GM23338 (cell line): ENCODE data around the gene AP5S1. TPM values are rescaled to one million over a fixed set of nuclear protein-coding genes. Genes with fewer than 3 reads are reported as not detected.

Experiments used
- ATAC-seq: fragments of 200-7000 bp; cut with Tn5 transposase; 3 replicates; pipeline ENCODE4 v1.9.1; 2020
- DNase-seq: peaks from one replicate; pipeline ENCODE4 v3.0.0-alpha.2; 2015; ENCODE audit warnings: low spot score
- H2AFZ ChIP-seq: fragments of 200-600 bp; sonication (generic); 2 replicates; pipeline ENCODE4 v1.8.0; 2016; ENCODE audit warnings: antibody characterized with exemption, mild to moderate bottlenecking, moderate library complexity
- H3F3A ChIP-seq: fragments of 200-600 bp; sonication (generic); replicated peaks from 2 replicates; pipeline ENCODE4 v1.8.0; 2017; ENCODE audit warnings: antibody characterized with exemption, mixed run types, low read depth
- H3K27ac ChIP-seq: fragments of 200-600 bp; sonication (generic); 2 replicates; pipeline ENCODE4 v1.6.1; 2016; ENCODE audit warnings: low read depth
- H3K27me3 ChIP-seq: fragments of 200-600 bp; sonication (generic); 2 replicates; pipeline ENCODE4 v1.8.0; 2016; ENCODE audit warnings: mild to moderate bottlenecking, mixed run types, moderate library complexity; ENCODE audit not compliant: insufficient read depth
- H3K36me3 ChIP-seq: fragments of 200-600 bp; sonication (generic); 2 replicates; pipeline ENCODE4 v1.8.0; 2016; ENCODE audit warnings: mild to moderate bottlenecking; ENCODE audit not compliant: insufficient read depth
- H3K4me1 ChIP-seq: fragments of 200-600 bp; sonication (generic); 2 replicates; pipeline ENCODE4 v1.8.0; 2016; ENCODE audit warnings: mild to moderate bottlenecking, moderate library complexity; ENCODE audit not compliant: insufficient read depth
- H3K4me2 ChIP-seq: fragments of 200-600 bp; sonication (generic); 2 replicates; pipeline ENCODE4 v1.7.1; 2017; ENCODE audit warnings: mixed run types
- H3K4me3 ChIP-seq: fragments of 200-600 bp; sonication (generic); 2 replicates; pipeline ENCODE4 v1.6.1; 2016; ENCODE audit warnings: mixed run types
- H3K79me2 ChIP-seq: fragments of 200-600 bp; sonication (generic); replicated peaks from 2 replicates; pipeline ENCODE4 v1.8.0; 2017; ENCODE audit warnings: mild to moderate bottlenecking; ENCODE audit not compliant: insufficient read depth
- H3K9me2 ChIP-seq: fragments of 200-600 bp; sonication (generic); 2 replicates; pipeline ENCODE4 v1.8.0; 2017; ENCODE audit not compliant: insufficient read depth
- H4K20me1 ChIP-seq: fragments of 200-600 bp; sonication (generic); replicated peaks from 2 replicates; pipeline ENCODE4 v1.8.0; 2017; ENCODE audit warnings: mild to moderate bottlenecking; ENCODE audit not compliant: insufficient read depth
- H3K27ac Mint-ChIP-seq: 2 replicates; pipeline ENCODE4 v1.8.0; 2020; ENCODE audit warnings: inconsistent platforms, mild to moderate bottlenecking, moderate library complexity, mixed read lengths
- H3K27me3 Mint-ChIP-seq: 3 replicates; pipeline ENCODE4 v1.8.0; 2022; ENCODE audit warnings: low read depth, mild to moderate bottlenecking, moderate library complexity, mixed read lengths, inconsistent platforms; ENCODE audit not compliant: insufficient read depth, poor library complexity
- H3K36me3 Mint-ChIP-seq: 3 replicates; pipeline ENCODE4 v1.8.0; 2021; ENCODE audit warnings: low read depth, mild to moderate bottlenecking, inconsistent platforms, moderate library complexity, mixed read lengths
- H3K4me1 Mint-ChIP-seq: 3 replicates; pipeline ENCODE4 v1.8.0; 2020; ENCODE audit warnings: mild to moderate bottlenecking, inconsistent platforms, mixed read lengths
- H3K4me3 Mint-ChIP-seq: 3 replicates; pipeline ENCODE4 v1.8.0; 2021; ENCODE audit warnings: moderate library complexity, mild to moderate bottlenecking, inconsistent platforms, mixed read lengths
- H3K9me3 Mint-ChIP-seq: 3 replicates; pipeline ENCODE4 v1.8.0; 2020; ENCODE audit warnings: moderate library complexity, mild to moderate bottlenecking, inconsistent platforms, mixed read lengths
- EZH2 ChIP-seq: fragments of 200-600 bp; sonication (generic); IDR thresholded peaks from one replicate; pipeline ENCODE4 v1.8.0; 2017; ENCODE audit warnings: antibody characterized with exemption, mild to moderate bottlenecking, low read depth; ENCODE audit not compliant: unreplicated experiment
- EZH2phosphoT487 ChIP-seq: fragments of 200-600 bp; sonication (generic); IDR thresholded peaks from one replicate; pipeline ENCODE4 v1.8.1; 2018; ENCODE audit warnings: antibody characterized with exemption; ENCODE audit not compliant: unreplicated experiment
- NANOG ChIP-seq: IDR thresholded peaks from 2 replicates; pipeline ENCODE4 v1.6.1; 2016; ENCODE audit warnings: antibody characterized with exemption, borderline replicate concordance
- ZNF114 ChIP-seq: fragments of 250-450 bp; sonication (Bioruptor Pico); IDR thresholded peaks from 2 replicates; pipeline ENCODE4 v1.5.0; 2020; ENCODE audit warnings: mild to moderate bottlenecking, moderate library complexity
- polyA plus RNA-seq: library from polyadenylated mRNA; unstranded; fragments of >200 nt; fragmentation: Nextera tagmentation; extraction: Ambion mirVana; gene quantifications from 2 replicates; pipeline ENCODE4 v1.2.1, GENCODE V29; 2016
- total RNA-seq: library from RNA; depleted of rRNA; stranded (reverse); fragments of >200 nt; shearing (Covaris generic); gene quantifications from 2 replicates; pipeline ENCODE4 v1.2.3, GENCODE V29; 2014
- TF ChIP-seq, protein P1 (sequence below): fragments of 250-450 bp; sonication (Bioruptor Pico); IDR thresholded peaks from 2 replicates; pipeline ENCODE4 v1.5.0; 2020; ENCODE audit warnings: mild to moderate bottlenecking, moderate library complexity

AP5S1 gene
- total and polyA plus RNA-seq, 2 experiments from 2014 or later = 1.8 to 2.8 TPM

DNA sequence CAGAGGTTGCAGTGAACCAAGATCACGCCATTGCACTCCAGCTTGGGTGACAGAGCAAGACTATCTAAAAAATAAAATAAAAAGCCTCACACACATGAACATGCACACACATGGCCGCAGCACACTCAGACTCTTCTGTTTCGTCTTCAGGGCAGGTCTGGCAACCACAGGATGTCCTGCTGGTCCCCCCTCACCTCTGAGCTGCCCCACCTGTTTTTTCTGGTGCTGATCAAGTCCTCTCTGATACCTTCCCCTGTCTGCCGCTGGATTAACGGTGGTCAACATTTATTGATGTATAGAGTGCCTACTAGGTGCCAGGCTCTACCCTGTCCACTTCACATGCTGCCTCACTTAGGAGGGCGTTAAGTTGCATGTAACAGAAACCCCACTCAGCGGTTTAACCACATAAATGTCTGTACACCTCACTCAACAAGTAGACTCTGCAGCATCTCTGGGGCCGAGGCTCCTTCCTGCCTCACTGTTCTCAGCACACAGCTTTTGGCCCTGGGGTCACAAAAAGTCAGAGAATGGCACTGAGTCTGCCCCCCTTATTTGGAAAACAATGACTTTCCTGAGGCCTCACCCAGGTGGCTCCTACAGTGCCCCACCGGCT, 4.5 kb upstream of the AP5S1 start (continued):
- TF ChIP-seq, protein P1, sequence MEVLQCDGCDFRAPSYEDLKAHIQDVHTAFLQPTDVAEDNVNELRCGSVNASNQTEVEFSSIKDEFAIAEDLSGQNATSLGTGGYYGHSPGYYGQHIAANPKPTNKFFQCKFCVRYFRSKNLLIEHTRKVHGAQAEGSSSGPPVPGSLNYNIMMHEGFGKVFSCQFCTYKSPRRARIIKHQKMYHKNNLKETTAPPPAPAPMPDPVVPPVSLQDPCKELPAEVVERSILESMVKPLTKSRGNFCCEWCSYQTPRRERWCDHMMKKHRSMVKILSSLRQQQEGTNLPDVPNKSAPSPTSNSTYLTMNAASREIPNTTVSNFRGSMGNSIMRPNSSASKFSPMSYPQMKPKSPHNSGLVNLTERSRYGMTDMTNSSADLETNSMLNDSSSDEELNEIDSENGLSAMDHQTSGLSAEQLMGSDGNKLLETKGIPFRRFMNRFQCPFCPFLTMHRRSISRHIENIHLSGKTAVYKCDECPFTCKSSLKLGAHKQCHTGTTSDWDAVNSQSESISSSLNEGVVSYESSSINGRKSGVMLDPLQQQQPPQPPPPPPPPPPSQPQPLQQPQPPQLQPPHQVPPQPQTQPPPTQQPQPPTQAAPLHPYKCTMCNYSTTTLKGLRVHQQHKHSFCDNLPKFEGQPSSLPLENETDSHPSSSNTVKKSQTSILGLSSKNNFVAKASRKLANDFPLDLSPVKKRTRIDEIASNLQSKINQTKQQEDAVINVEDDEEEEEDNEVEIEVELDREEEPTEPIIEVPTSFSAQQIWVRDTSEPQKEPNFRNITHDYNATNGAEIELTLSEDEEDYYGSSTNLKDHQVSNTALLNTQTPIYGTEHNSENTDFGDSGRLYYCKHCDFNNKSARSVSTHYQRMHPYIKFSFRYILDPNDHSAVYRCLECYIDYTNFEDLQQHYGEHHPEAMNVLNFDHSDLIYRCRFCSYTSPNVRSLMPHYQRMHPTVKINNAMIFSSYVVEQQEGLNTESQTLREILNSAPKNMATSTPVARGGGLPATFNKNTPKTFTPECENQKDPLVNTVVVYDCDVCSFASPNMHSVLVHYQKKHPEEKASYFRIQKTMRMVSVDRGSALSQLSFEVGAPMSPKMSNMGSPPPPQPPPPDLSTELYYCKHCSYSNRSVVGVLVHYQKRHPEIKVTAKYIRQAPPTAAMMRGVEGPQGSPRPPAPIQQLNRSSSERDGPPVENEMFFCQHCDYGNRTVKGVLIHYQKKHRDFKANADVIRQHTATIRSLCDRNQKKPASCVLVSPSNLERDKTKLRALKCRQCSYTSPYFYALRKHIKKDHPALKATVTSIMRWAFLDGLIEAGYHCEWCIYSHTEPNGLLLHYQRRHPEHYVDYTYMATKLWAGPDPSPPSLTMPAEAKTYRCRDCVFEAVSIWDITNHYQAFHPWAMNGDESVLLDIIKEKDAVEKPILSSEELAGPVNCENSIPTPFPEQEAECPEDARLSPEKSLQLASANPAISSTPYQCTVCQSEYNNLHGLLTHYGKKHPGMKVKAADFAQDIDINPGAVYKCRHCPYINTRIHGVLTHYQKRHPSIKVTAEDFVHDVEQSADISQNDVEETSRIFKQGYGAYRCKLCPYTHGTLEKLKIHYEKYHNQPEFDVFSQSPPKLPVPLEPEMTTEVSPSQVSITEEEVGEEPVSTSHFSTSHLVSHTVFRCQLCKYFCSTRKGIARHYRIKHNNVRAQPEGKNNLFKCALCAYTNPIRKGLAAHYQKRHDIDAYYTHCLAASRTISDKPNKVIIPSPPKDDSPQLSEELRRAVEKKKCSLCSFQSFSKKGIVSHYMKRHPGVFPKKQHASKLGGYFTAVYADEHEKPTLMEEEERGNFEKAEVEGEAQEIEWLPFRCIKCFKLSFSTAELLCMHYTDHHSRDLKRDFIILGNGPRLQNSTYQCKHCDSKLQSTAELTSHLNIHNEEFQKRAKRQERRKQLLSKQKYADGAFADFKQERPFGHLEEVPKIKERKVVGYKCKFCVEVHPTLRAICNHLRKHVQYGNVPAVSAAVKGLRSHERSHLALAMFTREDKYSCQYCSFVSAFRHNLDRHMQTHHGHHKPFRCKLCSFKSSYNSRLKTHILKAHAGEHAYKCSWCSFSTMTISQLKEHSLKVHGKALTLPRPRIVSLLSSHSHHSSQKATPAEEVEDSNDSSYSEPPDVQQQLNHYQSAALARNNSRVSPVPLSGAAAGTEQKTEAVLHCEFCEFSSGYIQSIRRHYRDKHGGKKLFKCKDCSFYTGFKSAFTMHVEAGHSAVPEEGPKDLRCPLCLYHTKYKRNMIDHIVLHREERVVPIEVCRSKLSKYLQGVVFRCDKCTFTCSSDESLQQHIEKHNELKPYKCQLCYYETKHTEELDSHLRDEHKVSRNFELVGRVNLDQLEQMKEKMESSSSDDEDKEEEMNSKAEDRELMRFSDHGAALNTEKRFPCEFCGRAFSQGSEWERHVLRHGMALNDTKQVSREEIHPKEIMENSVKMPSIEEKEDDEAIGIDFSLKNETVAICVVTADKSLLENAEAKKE (CRISPR knock-in tag) = no peak
- TF ChIP-seq EZH2 (no peak), NANOG (no peak), EZH2phosphoT487 (no peak), ZNF114 (CRISPR knock-in tag) (no peak)

- Histone ChIP-seq H3F3A (peaks cover 4% of the 10 kb centered on the region; the same call in 1 of the 2 replicates), H2AFZ (0 out of 2 replicates have a peak overlapping the region, but pooled peaks have one; percentile 61), H3K9me2 (no peaks in the 10 kb centered on the region), H3K27ac (no peak overlapping the region), H3K27me3 (no peaks in the 10 kb centered on the region), H3K4me2 (no peak overlapping the region), H3K4me1 (peaks cover 16% of the 10 kb centered on the region; the same call in 1 of the 2 replicates), H3K79me2 (no peaks in the 10 kb centered on the region), H4K20me1 (no peaks in the 10 kb centered on the region), H3K4me3 (no peak overlapping the region), H3K36me3 (no peaks in the 10 kb centered on the region)
- H3K9me3 Mint-ChIP-seq = no peaks in the 10 kb centered on the region
- DNase-seq = peak; percentile 89
- H3K27ac Mint-ChIP-seq = no peak overlapping the region
- H3K36me3 Mint-ChIP-seq = no peaks in the 10 kb centered on the region; the same call in 1 of the 3 replicates
- peaks cover 6% of the 10 kb centered on the region for H3K27me3 Mint-ChIP-seq
- H3K4me1 Mint-ChIP-seq = peaks cover 23% of the 10 kb centered on the region
- no peak overlapping the region for H3K4me3 Mint-ChIP-seq
- peak; percentile 62 for ATAC-seq
- TF ChIP-seq, protein P1 (CRISPR knock-in tag) = 0 out of 2 replicates have a peak, but pooled peaks have one; percentile 4
These were observed 1.9 kb upstream of the AP5S1 start for GRCh38 chr20:3818155-3819151.
